ENCODE data around the gene CEP290.
"Not testable (repeated sequence)": the region's sequence is repeated elsewhere in the genome, so short reads cannot be mapped to it uniquely, and the experiment has no call there.

CEP290 gene

DNA sequence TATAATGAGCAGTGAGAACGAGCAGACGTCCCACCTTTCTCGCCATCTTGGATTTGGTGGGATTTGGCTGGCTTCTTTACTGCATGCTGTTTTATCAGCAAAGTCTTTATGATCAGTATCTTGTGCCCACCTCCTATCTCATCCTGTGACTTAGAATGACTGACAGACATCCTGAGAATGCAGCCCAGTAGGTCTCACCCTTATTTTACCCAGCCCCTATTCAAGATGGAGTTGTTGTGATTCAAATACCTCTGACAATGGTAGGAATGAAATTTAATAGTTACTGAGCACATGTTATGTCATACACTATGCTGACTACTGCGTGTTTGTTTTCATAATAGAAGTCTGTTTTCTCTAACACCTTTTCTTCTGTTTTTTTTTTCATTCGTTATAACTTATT is 2.1 kb upstream of the CEP290 start:
- no peak for DNase-seq

DNA sequence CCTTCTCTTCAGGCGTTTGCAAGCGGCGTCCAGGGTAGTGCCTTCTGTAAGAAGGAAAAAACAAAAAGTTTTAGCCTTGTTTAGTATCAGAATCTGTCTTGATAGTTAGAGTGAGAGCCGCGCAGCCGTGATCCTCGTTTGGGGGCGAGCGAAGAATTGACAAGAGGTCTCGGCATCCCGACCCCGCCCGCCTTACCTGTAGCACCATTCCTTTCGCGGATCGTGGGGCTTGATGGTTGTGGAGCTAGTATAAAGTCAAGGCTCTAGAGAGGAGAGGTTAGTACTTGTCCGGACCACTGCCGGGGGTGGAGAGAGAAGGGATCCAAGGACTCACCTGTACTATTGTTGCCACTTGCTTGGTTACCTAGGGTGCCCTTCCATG is 713 bp upstream of the CEP290 start:
- no peak for DNase-seq

DNA sequence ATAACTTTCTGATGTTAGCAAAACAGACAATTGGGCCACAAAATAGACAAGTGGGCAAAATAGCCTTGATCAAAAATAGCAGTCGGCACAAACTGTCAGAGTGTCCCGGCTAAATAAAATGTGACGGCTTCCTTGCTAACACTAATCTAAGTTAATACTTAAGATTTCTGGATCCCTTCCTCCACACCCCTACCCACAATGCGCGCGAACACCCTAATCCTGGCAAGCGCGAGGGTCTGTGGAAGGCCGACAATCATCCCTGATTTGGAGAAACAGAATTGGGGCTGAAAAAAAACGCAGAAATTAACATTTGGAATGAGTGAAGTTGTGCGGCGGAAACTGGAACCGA is 489 bp downstream of the CEP290 start:
- no peak for DNase-seq

DNA sequence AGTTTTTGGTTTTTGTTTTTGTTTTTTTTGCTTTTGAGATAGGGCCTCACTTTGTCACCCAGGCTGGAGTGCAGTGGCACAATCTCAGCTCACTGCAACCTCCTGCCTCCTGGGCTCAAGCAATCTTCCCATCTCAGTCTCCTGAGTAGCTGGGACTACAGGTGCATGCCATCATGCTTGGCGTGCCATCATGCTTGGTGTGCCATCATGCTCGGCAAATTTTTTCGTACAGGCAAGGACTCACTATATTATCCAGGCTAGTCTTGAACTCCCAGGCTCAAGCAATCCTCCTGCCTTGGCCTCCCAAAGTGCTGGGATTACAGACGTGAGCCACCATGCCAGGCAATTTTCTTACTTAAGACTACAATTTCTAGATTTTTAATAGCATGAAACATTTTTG is 2.2 kb downstream of the CEP290 start:
- not testable (repeated sequence) for DNase-seq

DNA sequence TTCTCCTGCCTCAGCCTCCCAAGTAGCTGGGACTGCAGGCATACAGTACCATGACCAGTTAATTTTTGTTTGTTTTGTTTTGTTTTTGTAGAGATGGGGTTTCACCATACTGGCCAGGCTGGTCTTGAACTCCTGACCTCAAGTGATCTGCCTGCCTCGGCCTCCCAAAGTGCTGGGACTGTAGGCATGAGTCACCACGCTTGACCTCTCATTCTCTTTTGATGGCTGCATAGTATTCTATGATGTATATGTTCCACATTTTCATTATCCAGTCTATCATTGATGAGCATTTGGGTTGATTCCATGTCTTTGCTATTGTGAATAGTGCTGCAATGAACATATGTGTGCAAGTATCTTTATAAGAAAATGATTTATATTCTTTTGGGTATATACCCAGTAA is 8.7 kb downstream of the CEP290 start:
- not testable (repeated sequence) for DNase-seq

DNA sequence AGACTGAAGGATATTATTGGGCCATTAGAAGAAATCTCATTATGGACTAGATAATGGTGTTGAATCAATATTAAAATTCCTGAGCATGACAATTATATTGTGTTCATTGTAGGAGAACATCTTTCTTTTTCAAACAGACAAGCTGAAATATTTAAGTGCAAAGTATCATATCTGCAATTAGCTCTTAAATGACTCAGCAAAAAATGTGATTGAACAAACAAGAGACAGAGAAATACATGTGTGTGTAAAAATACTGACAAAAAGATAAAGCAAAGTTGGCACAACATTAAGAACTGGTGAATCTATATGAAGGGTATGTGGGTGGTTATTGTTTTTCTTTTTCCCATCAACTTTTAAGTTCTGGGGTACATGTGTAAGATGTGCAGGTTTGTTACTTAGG is 9.5 kb downstream of the CEP290 start:
- DNase-seq, result no peak

DNA sequence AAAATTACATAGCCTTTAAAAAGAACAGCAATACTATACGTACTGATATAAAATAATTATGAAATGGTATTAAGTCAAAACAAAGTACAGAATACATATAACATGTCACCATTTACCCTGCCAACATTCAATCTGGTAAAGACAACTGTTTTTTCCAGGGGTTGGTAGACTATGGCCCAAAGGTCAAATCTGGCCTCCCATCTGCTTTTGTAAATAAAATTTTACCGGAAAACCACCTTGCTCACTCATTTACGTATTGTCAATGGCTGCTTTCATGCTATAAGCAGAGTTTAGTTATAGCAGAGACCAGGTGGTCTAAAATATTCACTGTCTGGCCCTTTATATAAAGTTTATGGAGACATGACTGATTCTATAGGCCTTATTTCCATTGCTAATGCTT is 14.0 kb downstream of the CEP290 start:
- no peak for DNase-seq

DNA sequence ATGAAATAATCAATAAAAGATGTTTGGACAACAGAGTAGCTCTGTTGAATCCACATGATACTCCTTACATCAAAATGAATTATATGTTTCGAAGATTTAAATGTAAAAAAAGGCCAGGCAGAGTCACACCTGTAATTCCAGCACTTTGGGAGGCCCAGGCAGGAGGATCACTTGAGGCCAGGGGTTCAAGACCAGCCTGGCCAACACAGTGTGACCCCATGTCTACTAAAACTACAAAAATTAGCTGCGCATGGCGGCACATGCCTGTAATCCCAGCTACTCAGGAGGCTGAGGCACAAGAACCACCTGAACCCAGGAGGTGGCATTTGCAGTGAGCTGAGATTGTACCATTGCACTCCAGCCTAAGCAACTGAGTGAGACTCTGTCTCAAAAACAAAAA is 14.8 kb downstream of the CEP290 start:
- no peak for DNase-seq

DNA sequence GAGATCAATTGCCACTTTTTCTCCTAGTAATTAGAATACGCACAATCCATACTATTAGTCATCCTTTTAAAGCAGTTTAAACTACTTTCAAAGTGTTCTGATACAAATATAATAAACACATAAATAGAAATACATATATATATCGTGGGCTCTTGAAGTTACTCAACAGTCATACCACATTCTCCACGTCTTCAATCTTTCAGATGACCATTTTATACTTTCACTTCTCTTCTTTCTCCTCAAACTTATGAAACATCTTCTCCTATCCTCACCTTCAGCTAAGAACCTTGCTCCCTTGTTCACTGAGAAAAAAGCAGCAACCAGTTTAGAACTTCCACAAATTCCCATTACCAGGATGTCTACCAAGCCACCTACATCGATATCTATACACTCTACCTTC is 19.2 kb downstream of the CEP290 start:
- DNase-seq, result no peak

DNA sequence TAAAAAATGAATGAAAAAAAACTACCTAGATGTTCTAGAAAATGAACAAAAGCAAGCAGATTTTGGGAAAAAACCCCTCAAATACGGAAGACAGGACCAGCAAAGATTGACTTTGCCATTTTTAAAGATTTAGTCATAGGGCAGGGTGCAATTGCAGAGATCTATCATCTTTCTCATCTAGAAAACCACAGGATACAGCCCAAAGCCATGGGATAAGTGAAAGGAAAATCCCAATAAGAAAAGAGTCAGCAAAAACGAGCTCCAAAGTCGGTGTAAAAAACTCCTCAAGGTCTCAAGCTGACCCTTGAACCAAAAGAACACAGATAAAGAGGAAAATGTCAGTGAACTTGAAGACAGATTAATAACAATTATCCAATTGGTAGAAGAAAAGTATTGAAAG is 28.0 kb downstream of the CEP290 start:
- no peak for DNase-seq

DNA sequence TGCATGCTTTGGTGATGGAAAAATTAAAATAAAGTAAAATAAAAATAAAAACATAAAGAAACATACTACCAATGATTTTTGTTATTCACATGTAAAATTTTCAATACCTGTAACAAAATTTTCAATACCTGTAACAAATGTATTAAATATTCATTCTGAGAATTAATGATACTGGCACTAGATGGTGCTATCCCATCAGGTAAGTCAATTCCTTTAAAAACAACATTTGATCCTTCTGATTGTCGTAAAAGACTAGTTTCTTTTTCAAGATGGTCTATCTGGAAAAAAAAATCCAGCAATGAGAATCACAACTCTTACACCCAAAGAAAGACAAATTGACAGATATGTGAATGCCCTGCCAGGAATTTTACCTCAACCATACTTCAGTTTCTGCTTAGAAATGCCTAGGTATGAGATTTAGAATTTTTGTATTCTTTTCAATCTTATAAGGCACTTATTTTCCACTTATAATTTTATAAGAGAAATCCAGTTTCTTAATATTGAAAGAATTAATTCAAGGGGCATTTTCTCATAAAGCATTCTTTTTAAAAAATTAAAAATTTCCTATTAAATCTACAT is 30.7 kb downstream of the CEP290 start:
- no peak for DNase-seq

DNA sequence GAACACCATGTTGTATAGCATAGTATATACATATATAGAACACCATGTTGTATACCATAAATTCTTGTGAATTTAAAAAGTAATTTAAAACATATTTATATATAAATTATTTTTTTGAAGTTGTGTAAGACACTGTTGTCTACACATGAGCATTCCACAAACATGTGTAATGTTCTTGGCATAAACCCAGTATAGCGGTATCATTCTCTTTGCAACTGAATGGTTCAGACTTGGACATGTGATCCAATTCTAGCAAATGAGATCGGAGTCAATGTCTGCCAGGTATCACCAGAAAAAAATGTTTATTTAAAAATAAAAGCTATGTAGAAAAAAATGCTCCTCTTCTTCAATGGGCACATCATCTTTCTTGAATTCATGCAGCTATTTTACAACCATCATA is 33.9 kb downstream of the CEP290 start:
- no peak for DNase-seq

DNA sequence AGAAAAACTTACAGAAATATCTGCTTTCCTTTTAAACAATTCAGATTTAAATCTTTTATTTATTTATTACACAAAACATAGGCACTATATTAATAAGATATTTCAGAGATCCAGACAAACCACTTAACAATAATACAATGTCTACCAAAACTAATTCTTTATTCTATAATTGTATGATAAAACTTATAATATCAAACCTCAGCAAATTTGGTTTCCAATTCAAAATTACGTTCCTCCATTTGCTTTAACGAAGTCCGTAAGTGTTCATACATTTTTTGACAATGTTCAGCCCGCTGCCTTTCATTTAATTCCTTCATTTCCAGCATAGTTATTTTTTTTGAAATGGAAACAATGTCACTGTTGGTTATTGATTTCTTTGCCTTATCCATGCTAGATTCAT is 48.3 kb downstream of the CEP290 start:
- no peak for DNase-seq

DNA sequence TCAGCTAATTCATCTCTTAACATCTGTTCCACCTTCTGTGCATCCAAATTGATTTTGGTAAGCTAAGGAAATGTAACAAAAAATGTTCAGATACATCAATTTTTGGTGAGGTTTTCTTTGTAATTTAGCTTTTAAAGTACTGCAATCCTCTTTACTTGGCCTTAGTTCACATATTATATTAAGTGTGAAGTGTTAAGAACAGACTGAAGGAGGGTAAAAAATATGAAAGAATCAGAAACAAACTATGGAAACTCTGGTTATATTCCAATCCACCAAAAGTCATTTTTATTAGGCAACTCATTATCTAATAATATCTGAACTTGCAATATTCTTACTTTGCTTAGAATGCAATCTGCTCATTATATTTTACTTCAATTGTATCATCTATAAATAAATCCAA is 49.1 kb downstream of the CEP290 start:
- DNase-seq, result no peak

DNA sequence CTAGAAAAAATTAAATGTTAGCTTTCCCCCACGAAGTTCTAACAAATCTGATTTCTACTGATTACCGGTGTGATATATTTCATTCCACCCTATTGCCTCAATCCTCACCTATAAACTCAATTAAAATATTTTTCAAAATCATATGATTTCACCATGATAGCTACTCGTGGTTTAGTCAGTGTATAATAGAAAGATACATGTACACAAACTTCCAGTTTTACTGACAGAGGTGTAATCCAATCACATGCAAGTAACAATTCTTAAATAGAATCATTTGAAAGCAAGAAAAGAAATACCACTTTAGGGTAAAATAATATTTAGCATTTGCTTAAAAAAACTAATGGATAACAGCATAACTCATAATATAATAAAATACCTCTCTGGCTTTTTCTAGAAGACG is 57.7 kb downstream of the CEP290 start:
- no peak for DNase-seq

DNA sequence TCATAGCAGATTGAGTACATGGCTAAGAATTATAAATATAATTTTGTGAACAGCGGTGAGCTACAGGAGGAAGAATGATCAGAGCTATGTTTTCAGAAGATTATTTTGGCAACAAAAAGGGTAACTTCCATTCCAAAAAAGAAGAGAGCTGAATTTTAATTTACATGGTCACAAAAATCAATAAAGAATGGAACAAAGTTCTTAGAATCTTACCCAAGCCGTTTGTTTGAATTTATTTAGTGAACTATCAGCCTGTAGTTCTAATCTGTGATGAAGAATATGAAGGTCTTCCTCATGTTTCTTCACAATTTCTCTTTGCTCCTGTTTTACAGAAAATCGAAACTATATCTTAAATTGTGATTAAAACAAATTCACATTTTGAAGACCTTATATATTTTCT is 58.3 kb downstream of the CEP290 start:
- DNase-seq, result no peak

DNA sequence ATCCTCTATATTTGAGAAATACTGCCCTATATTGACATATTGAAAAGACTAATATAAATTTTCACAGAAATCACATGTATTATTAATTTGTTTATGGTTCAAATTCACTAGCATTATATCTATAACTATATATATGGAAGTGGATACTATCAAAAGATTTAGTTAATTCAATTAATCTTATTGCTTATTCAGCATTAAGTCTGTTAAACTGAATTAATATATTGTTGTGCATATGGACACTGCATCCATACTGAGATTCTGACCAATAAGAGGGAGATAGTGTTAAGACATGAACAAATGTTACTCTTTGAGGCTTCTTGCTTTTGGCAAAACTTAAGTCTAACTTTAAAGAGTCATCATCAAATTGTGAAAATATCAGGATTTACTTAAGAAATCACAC is 60.6 kb downstream of the CEP290 start:
- no peak for DNase-seq

DNA sequence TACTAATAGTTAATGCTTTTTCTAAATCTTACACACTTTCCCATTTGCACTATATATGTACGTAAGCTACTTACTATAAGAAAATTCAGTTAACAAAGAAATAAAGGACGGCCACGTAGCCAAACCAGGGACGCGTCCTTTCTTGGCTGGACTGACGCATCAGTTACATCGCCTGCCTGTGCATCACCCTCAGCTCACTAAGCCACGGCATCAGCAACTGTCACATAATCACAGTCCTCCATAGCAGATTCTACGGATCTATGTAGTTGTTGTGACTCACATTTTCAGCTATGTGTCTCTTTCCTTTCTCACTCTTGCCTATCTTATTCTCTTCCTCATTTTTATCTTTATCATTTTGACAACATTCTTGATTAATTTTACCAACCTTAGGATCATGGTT is 74.6 kb downstream of the CEP290 start:
- no peak for DNase-seq

DNA sequence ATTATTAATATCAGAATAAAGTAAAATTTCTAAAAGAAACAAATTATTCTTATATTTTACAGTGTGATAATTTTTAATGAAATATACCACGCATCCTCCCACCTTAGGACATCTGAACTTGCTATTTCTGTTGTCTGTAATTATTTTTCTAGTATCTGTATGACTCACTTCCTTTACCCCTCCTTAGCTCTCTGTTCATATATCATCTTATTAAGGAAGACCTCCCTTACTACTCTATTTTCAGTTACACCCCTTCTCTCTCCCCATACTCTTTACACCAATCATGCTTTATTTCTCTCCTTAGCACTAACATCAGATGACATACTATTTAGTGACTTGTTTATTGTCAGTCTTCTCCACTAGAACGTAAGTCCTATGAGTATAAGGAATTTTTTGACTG is 78.5 kb downstream of the CEP290 start:
- DNase-seq, result no peak

DNA sequence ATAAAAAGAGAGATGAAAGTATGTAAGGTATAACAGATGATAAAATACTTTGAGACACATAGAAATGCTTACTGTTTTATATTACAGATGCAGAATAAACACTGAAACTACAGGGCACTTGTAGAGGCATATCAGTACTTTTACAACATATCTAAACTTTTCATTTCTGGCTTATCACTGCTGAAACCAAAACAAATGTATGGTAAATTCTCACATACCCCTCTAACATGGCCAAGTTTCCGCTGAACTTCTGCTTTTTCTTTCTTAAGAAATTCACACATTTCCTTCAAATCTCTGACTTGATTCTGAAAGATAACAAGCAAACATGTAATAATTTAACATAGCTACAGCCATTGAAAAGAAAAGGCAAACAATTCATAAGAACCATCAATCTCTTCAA is 79.4 kb downstream of the CEP290 start:
- DNase-seq, result no peak

DNA sequence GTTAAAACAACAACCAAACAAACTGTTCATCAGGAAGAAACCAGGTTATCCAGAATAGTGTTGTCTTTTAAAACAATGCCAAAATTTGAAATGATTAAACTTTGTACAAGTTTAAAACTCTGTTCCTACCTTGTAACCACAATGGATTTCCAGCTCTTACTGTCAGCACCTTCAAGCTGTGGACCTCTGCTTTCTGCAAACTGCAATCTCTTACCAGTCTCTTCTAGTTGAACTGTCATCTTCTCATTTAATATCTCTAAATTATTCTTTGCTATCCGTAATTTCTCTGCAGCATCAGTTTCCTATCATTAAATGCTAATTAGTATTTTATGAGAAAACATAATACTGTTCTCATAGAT is 83.2 kb downstream of the CEP290 start:
- no peak for DNase-seq

DNA sequence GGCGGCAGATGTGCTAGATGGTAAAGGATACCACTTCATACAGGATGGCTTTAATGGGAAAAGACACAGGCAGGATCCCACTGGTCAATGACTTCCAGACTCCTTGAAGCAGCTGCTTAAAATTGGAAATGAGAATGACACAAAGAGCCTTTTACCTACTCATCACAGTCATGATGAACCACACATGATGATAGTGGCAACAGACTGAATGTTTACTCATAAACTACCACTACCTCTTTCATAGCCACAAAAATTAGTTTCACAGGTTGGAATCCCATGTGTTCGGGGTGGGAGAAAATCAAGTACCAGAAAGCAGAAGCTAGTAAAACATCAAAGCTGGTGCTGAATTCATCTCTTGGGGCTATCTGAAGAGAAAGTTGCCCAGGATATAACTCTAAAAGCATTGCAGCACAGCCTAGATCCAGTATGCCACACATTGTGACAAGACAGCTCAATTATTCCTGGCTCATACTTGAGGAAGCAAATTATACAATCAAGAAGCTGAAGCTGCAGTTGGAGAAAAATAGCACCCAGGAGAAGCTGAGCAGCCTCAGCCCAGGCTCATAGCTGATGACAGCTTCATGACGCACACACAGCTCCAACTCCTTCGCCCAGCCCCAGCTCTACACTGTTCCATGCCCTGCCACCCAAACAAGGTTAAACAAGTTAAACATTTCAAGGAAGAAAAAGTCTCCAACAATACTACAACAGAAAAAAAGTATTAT is 83.7 kb downstream of the CEP290 start:
- no peak for DNase-seq

DNA sequence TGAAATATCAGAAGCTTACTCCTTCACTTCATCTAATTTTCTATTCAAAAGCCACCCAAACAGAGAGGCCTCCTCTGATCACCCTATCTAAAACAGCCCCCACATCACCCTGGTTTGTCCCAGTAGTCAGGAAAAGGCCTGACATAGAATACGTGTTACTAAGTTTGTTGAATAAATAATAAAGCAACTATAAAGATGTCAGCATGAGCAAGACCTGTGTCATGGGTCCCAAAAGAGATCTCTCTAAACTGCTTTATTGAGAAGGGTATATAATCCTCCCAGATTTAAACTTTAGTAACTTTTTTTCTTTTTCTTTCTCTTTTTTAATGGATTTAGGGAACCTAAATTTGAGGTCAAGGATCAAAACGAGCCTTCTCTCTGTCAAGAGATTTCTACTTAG is 85.3 kb downstream of the CEP290 start:
- no peak for DNase-seq

DNA sequence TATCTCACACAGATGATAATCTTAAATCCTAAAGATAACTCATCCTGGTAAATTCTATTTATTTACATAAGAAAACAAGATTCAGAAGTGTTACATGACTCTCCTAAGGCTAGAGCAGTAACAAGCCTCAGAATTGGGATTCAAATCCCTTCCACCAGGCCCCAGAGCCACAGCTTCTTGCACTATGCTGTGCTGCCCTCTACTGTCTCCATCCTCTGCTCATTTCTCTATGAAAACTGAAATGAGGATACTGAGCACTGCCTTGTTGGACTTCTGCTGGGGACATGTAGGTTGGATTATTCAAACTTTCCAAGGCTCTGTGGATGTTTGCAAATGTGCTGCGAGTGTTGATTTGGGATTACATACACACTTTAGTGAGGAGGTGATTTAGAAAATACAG is 89.2 kb downstream of the CEP290 start:
- DNase-seq, result no peak

DNA sequence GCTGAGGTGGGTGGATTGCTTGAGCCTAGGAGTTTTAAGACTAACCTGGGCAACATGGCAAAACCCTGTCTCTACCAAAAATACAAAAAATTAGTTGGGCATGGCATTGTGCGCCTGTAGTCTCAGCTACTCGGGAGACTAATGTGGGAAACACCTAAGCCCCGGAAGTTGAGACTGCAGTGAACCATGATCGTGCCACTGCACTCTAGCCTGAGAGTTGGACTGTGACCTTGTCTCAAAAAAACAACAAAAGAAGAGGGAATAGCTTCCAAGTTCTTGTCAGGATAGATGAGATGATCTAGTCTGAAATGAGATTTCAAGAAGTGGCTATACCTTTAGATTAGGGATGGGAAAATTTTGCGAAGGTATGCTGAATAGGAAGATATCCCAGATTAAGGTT is 97.9 kb downstream of the CEP290 start:
- no peak for DNase-seq

DNA sequence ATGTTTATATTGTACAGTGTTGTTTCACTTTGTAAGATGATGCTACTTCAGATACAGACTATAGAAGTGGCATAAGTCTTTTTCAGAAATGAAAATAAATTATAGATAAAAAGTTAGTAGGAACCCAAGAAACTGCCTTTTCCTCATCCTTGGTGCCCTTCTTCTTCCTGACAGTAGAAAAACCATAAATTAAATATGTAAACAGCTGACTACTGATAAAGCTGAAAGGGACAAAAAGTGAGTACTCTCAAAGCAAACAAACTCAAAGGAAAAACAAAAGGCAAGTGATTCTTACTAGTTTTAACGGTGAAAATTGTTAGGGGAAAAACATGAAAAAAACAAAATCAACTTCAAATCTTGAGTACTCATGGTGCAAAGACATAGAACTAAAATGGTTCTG is 104.1 kb downstream of the CEP290 start:
- no peak for DNase-seq
